NB4 (cell line): ENCODE measurements around the gene VWA5B1.

Experiments
- DNase-seq: peaks from one replicate; pipeline ENCODE4 v3.0.0; 2010; ENCODE audit warnings: low read depth
- H3K4me3 ChIP-seq: one replicate; pipeline ENCODE4 v1.5.1; 2011; ENCODE audit warnings: mild to moderate bottlenecking, low read depth, low read length, moderate library complexity
- CTCF ChIP-seq: IDR thresholded peaks from one replicate; pipeline ENCODE4 v1.5.1; 2012; ENCODE audit warnings: low read depth, low read length
- MAX ChIP-seq: IDR thresholded peaks from 2 replicates; pipeline ENCODE4 v1.6.1; 2011; ENCODE audit warnings: low read depth, low read length
- MYC ChIP-seq: IDR thresholded peaks from 2 replicates; pipeline ENCODE4 v1.6.1; 2011; ENCODE audit warnings: low read depth, low read length
- POLR2A ChIP-seq: IDR thresholded peaks from 2 replicates; pipeline ENCODE4 v1.6.1; 2011; ENCODE audit warnings: mild to moderate bottlenecking; ENCODE audit not compliant: insufficient read length; ENCODE audit errors: extremely low read depth

The VWA5B1 gene

GRCh38 chr1:20347699-20348098 lies 57.0 kb downstream of the VWA5B1 start:
- no peak for TF ChIP-seq MAX
- TF ChIP-seq POLR2A, result no peak
- TF ChIP-seq CTCF, result no peak
- TF ChIP-seq MYC, result no peak
- no peak for DNase-seq
- no peak overlapping the region for H3K4me3 ChIP-seq

GRCh38 chr1:20348326-20348915 lies 57.7 kb downstream of the VWA5B1 start:
- DNase-seq, result no peak
- TF ChIP-seq CTCF (no peak), MAX (no peak), MYC (no peak), POLR2A (no peak)
- H3K4me3 ChIP-seq, result no peak overlapping the region

GRCh38 chr1:20349561-20349960 lies 58.9 kb downstream of the VWA5B1 start:
- no peak overlapping the region for H3K4me3 ChIP-seq
- TF ChIP-seq MAX (no peak), CTCF (no peak), POLR2A (no peak), MYC (no peak)
- no peak for DNase-seq

- no peak overlapping the region for H3K4me3 ChIP-seq
- DNase-seq, result no peak
- no peak for TF ChIP-seq MYC
- TF ChIP-seq CTCF, result no peak
- no peak for TF ChIP-seq MAX
- no peak for TF ChIP-seq POLR2A
Measured at GRCh38 chr1:20349971-20350370, 59.3 kb downstream of the VWA5B1 start.

GRCh38 chr1:20350421-20350820 lies 59.7 kb downstream of the VWA5B1 start:
- no peak overlapping the region for H3K4me3 ChIP-seq
- no peak for DNase-seq
- TF ChIP-seq MYC, result no peak
- TF ChIP-seq MAX, result no peak
- no peak for TF ChIP-seq POLR2A
- TF ChIP-seq CTCF, result no peak
